HG03060 (cell line): ENCODE results near the gene DPH1.

Source experiments
- ATAC-seq: cut with Tn5 transposase; IDR thresholded peaks from one replicate; pipeline ENCODE4 v1.9.1; 2021; ENCODE audit warnings: low read depth, moderate number of reproducible peaks; ENCODE audit not compliant: unreplicated experiment

DPH1 gene

GRCh38 chr17:2048805-2049204 is 18.9 kb downstream of the DPH1 start:
- no peak for ATAC-seq

- no peak for ATAC-seq
These were observed 19.7 kb downstream of the DPH1 start for GRCh38 chr17:2049333-2050299.

GRCh38 chr17:2050300-2051060 is 20.5 kb downstream of the DPH1 start:
- no peak for ATAC-seq

- ATAC-seq, result no peak
These were observed 21.3 kb downstream of the DPH1 start for GRCh38 chr17:2051061-2051932.

- no peak for ATAC-seq
These were observed 22.1 kb downstream of the DPH1 start for GRCh38 chr17:2051933-2052559.

- no peak for ATAC-seq
These were observed 23.7 kb downstream of the DPH1 start for GRCh38 chr17:2053380-2054261.

GRCh38 chr17:2054262-2054511 is 24.2 kb downstream of the DPH1 start:
- no peak for ATAC-seq

GRCh38 chr17:2054512-2055291 is 24.7 kb downstream of the DPH1 start, which contains the start of gene HIC1:
Gene HIC1, plus strand, starts transcription at chr17:2055103. Its CDS starts 1,588 bp downstream, at chr17:2056691.
- ATAC-seq, result no peak

- ATAC-seq, result no peak
These were observed 25.6 kb downstream of the DPH1 start for GRCh38 chr17:2055292-2056205.

GRCh38 chr17:2056206-2057174 is 26.5 kb downstream of the DPH1 start:
- no peak for ATAC-seq

GRCh38 chr17:2057175-2057759 is 27.3 kb downstream of the DPH1 start:
- no peak for ATAC-seq

- no peak for ATAC-seq
These were observed 28.0 kb downstream of the DPH1 start for GRCh38 chr17:2057760-2058585.

- no peak for ATAC-seq
These were observed 28.9 kb downstream of the DPH1 start for GRCh38 chr17:2058586-2059546.
